Stimulated activated CD8-positive, alpha-beta memory T cell treated with anti-CD3 and anti-CD28 coated beads, Interleukin-15, amount 100 ng/mL, for 48 hours (primary cell): ENCODE results near the gene UEVLD.
"Not testable (repeated sequence)": the region's sequence is repeated elsewhere in the genome, so short reads cannot be mapped to it uniquely, and the experiment has no call there.

Experiments
- DNase-seq, 2 donors: peaks; one replicate each; pipeline ENCODE4 v3.0.0-alpha.2; 2020; ENCODE audit warnings: low read depth in 2 of 2

UEVLD gene

DNA sequence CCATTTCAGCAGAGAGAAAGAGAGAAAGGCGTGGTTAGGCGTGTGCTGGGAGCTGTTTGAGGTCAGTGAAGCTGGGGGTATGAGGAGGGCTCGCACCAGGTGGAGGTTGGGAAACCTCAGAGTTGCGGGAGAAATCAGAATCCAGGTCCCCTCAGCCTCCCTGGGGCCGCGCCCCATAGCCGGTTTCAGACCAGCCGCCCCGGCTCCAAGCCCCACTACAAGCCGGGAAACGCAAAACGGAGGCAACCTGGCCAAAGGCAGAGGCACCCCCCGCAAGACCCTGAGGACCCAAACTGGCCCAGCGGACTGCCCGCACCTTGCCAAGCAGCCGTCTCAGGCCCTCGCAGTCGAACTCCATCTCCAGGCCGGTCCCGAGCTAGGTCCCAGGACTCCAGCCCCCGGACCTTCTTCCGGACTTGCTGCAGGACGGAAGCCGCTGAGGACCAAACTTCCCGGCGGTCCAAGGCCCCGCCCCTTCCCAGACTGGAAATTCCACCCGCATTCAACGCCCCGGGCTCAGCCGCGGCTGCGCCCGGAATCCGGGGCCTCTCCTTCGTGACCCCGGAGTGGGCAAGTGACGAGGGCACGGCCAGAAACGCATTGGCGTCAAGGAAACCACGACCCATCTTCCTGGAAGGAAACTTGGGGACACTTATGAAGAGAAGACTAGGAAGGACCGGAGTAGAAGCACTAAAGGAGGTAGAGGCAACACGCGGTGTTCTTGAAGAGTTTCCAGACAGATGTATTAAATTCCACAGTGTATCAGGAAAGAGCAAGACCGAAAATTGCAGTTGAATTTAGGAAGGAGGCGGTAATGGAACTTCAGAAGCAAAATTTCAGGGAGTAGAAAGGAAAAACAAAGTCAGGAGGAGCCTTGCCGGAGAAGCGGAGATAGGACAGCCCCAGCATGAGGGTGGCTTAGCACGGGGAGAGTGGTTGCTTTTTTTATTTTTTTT is at the start of gene UEVLD:
TSS of gene UEVLD (minus strand) at position 438 of the 956 bp plus-strand sequence. CDS start at position 358, 80 bp downstream.
- peak; percentile 63 to 69 for DNase-seq

DNA sequence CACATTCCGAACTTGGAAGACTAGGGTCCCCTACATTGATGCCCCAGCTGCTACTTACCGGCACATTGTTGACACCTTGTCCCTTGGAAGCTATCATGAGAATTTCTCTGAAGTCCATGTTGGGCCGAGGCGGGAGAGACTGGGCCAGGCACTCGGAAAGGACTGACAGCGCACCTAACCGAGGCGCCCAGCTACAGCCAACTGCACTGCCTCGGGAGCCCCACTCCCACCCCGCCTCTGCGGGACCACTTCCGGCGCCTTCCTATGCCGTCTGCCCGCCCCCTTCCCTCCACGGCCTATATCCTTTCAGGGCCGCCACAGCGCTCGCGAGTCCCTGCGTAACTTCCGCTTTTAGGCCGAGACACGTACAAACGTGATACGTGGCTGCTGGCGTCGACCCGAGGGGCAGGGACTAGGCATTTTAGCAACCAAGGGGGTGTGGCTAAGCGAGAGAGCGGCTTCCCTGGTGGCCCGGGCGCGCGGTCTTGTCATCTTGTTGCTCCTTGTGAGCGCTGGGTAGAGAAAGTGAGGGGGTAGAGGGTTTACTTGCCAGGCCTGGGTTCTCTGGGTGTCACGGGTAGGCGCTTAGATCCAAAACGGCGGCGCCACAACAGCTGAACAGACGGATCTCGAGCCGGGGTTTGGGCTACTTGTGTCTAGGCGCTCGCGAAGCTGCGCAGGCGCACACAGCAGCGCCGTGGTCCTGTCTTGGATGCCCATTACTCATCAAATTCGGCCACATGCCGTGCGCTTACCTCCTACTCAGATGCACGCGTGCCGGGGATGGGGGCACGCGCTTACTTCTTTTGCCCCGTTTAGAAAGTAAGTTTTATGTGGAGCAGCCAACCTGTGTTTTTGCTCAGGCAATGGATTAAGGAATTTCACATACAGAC is 45.9 kb upstream of the UEVLD start, which contains the start of gene SPTY2D1:
TSS of gene SPTY2D1 (minus strand) at position 203 of the 893 bp plus-strand sequence. CDS start at position 118, 85 bp downstream.
- DNase-seq: peak; percentile 97

DNA sequence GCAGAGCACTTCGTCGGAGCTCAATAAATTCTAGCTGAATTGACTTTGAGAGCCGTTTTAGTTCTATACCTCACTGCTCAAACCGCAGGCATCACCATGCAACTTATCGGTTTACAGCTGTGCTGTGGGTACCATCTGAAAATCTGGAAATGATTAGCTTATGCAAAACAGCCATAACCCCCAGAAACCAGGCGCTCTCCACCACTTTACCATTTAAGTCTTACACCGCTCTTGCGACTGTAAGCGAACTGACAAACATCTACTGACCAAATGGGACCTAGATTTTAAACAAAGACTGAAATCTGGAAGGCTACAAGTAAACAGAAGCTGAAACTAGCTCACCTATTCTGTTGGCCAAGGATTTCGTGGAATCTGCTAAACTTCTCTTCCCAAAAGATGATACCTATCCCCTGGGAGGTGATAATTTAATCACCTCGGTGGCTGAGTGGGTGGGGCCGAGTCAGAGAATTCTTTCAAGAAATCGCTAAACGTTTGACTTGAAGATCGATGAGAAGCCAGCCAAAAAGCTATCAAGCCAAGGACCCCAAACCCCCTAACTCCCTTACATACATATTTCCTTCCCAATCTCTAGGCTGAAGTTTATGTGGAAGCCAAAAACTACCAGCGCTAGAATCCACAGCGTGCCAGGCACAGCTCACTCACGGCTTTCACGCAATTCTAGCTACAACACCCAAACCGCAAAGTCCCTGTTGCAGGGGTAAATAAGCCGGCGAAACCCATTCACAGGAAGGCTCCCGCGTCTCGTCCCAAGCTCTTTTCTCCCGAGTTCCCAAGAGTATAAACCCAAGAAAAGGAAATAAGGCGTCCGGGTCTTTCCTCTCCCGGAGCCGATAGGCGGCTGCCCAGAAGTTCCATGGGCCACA is 45.0 kb upstream of the UEVLD start:
- DNase-seq: peak in 1 of 2 donors; percentile 30

DNA sequence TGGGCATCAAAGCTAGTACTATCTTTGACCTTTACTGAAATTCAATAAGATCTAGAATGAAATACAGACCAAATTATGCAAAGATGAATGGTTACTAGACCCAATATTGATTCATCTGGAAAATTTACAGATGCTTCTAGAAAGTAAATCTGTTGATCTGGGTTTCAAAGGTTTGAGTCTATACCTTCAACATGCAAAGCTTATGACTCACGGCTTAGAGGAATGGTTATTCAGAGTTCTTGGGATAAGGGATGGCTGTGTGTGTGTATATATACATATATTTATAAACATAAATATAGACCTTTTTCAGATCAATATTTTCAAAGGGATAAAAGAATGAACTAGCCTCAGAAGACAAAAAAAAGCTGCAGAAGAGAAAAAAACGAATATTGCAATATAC is 44.3 kb upstream of the UEVLD start:
- no peak for DNase-seq

DNA sequence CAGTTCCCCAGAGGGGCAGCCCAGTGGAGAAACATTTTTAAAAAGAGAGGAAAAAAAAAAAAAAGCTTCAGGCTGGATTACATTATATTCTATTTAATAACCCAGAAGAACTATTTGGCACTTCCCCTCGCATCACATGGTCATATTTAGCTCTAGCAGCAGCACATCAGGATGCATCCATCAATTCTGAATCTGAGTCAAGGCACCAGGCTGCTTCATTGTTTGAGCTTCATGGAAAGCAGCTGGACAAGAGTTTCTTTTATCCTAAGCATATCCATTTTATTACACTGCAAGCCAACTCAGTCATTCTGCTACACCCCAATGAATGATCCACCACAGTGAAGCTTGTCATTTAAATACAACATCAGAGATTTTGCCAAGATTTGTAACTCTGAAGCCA is 35.6 kb upstream of the UEVLD start:
- DNase-seq: no peak

DNA sequence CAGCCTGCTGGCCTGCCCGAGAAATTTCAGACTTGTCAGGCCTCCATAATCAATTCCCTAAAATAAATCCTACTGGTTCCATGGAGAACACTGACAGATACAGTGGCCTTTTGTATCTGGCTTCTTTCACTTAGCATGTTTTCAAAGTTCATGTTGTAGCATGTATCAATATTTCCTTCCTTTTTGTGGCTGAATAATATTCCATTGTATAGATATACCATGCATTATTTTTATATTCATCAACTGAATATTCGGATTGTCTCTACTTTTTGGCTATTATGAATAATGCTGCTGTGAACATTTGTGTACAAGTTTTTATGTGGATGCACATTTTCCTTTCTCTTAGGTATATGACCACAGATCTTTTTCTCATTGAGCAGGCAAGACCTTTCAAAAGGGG is 35.2 kb upstream of the UEVLD start:
- no peak for DNase-seq

DNA sequence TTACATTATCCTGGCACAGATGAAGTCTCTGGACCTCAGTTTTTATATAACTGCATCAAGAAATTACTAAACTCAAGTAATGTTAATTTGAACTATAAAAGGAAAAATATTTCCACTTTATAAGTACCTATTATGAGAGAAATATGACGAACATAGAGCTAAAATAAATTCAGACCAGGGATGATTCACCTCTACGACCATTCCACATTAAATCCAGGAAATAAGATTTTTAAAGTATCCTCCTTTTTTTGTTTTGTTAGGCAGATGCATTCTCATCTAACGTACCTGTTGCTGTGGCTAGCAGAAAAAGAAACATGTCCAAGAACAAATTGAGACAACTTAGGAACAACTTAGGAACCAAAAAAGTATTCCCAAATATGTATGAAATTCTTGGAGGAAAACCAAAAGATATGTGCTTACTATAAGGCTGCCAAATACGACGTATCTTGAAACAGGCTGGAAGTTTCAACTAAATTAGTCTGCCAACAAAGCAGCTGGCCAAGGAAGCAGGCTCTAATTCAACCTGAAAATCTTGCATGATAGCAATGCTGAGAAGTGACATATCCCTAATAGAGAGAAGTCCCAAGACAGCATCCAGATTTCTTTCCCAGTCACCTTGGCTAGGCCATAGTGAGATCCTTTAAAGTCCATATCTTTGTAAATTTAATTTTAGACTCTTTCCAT is 29.9 kb upstream of the UEVLD start:
- no peak for DNase-seq

DNA sequence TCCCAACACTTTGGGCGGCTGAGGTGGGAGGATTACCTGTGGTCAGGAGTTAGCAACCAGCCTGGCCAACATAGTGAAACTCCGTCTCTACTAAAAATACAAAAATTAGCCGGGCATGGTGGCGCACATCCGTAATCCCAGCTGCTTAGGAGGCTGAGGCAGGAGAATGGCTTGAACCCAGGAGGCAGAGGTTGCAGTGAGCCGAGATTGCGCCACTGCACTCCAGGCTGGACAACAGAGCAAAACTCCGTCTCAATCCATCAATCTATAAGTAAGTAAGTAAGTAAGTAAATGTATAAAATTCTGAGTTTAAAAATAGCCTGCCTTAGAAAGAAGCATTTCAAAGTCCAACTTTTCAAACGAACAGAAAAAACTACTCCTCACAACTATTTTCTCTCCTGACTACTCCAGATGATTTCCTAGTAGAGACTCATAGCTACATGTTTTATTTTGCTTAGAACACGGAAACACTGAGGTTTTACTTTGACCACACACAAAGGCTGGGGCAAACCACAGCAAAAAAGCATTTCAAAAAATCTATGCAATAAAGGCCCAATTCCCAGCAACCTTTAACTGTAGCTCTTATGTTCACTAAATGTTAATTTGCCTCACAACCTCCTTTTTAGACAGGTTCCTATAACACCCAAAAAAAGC is 29.3 kb upstream of the UEVLD start:
- no peak for DNase-seq

DNA sequence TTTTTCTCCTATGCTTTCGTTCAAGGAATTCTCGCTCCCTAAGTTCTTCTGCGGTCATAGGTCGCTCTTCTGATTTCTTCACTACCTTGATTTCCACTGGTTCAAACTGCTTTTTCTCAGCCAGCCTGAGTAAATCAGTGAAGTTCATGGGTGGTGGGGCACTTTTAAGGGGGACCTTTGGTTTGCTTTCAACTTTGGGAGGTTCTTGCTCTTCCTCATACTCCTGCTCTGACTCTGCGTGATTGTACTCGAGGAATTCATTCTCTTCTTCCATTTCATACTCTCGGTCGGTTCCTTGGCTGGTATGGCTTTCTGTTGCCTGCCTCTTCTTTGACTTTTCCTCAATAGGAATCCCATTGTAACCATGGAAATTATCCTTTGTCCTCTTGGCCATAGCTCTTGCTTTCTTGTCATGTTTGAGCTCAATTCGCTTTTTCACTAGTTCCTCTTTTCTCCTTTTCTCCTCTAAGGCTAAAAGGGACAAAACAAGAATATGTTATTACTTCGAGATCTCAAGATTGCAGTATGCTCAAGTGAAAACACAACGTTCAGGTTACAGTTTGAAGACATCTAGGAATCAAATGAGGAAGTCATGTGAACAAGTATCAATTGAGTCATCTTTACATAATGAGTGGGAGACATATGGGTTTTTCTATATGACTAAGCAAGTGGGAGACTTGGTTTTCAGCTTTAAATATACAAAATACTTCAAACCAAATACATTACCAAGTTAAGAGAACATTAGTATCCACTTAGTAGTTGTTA is 27.3 kb upstream of the UEVLD start:
- no peak for DNase-seq

DNA sequence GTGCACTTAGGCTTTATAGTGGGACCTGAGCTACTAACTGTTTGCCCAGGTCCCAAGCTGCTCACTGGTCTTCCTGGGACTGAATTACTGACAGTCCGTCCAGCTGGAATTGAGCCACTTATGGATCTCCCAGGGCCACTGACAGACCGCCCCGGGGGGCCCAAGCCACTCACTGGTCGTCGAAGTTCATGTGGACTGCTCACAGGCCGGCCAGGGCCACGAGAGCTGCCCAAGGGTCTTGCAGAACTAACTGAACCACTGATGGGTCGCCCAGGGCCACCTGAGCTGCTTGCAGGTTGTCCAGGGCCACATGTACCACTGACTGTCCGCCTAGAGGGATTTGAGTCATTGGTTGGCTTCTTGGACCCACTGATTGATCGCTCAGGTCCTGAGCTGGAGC is 26.1 kb upstream of the UEVLD start:
- DNase-seq: no peak

DNA sequence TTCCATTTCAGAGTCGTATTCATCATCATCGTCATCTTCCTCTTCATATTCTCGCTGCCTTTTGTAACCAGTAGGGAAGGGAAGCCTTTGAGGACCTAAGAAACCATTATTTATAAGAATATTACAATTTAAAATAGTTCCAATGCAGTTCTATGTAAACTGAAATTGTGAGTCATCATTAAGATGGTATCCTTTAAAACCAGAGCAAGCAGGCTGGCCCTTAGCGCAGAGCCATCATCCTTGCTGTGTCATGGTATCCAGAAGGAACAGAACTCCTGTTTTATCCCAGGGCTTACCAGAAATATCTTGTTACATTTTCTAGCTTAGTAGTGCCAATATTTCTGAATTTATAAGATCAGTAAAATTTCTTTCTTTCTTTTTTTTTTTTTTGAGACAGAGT is 23.9 kb upstream of the UEVLD start:
- DNase-seq: no peak

DNA sequence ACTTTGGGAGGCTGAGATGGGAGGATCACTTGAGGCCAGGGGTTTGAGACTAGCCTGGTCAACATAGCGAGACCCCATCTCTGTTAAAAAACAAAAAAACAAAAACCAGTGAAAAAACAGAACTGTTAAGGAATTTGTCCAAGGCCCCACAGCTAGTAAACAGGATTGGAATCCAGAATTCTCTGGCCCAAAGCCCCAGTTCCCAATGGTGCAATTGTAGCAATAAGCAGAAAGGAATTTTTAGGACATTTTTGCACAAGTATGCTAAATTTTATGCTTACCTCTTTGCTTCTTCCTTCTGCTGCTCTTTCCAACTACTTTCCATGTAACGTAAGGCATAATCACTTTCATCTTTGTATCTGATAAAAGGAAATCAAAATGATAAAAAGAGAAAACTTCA is 22.7 kb upstream of the UEVLD start:
- no peak for DNase-seq

DNA sequence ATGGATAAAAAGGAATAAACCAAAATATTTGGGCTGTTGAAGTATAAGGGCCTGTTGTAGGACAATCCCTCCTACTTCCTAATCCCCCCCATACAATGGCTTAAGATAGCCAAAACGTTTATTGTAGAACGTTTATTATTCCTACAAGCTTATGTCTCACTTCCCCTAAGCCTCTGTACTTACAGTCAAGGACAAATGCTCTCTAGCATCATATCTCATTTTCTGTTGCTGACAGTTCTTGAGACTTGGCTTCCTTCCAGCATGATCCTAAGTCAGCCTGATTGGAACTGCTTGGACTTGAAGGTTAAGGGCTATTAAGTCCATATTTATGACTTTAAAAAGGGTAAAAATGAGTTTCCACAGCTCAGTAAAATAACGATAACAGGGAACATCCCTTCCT is 19.8 kb upstream of the UEVLD start:
- no peak for DNase-seq

DNA sequence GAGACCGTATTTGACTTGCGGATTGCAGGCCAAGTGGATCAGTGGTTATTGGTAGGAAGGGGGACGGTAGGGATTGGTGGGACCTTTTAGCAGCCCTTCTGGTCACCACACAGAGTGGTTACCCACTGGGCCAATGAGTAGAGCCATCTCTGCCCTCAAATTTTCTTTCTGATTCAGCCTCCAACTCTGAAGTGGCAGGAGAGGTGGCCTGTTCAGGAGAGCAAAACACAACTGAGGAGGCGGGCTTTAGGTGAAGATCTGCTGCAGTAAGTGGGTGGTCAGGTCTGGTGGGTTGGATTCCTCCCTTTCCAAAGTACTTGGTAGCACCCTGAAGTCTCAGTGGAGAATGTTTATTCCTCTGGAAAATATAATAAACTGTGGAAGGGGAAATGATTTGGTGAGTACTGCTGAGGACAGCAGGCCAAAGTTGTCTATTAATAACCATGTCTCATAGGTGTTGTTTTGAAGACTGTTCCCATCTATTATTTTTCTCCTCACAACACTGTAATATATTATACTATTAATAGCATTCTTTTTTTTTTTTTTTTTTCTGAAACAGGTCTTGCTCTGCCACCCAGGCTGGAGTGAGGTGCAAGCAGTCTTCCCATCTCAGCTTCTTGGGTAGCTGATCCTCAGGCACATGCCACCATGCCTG is 12.5 kb upstream of the UEVLD start:
- DNase-seq: no peak

DNA sequence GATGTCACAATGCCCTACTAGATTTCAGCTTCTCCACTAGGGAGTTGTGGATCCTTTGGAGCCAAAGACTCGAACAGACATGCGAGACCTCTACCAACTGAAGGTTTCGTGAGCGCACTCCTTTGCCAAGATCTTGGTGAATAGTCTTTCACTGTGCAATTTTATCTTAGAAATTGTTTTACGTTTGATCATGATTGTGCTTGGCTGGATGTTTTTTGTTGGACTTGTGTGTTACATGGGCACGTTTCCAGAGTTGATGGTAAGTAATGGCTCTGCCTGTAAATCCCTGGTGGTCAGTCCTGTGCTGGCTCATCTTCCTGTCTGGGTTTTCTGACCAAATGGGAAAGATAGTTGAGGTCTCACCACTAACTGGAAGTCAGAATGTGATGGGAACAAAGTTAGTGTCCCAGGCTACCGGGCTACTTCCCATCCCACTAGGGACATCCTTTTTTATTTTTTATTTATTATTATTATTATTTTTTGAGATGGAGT is 11.3 kb upstream of the UEVLD start, which contains the start of gene MISFA:
TSS of gene MISFA (plus strand) at position 51 of the 492 bp plus-strand sequence. CDS start at position 191, 140 bp downstream.
- DNase-seq: no peak

DNA sequence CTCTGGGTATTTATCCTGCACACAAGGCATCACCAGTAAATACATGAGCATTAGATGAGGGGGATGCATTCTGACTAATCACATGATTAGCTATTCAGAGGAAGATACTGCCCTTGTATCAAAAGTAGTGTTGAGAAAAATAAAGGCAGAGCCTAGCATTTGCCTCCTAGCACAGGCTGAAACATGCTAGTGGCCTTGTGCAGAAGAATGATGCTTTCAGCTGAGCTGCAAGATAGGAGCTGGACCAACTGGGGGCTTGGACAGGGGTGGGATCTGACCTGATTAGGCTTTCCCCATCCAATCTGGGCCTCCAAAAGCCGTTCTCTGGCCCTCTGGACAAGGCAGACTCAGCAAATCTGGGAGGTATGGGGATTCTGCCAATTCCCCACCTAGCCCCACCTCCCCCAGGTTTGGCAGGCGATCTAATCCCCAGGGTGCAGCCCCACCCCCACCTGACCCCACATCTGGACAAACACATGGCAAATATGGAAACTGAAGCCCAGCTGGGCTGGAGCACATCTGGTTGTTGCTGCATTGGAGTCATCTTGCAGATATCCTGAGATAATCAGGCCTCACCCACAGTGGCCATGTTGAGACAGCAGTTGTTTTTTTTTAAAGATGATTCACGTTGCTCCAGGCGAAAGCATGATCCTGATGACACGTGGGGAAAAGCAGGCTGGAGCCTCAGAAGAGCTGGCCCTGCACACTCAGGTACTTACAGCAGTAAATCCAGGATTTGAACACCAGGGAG is 6.6 kb upstream of the UEVLD start:
- no peak for DNase-seq

DNA sequence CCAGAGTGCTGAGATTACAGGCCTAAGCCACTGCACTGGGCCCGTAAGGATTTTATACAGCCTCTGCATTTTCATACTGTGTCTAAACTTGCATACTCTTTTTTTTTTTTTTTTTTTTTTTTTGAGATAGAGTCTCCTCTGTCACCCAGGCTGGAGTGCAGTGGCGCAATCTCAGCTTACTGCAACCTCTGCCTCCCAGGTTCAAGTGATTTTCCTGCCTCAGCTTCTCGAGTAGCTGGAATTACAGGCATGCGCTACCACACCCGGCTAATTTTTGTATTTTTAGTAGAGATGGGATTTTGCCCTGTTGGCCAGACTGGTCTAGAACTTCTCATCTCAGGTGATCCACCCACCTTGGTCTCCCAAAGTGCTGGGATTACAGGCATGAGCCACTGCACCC is 5.6 kb upstream of the UEVLD start:
- not testable (repeated sequence) for DNase-seq

DNA sequence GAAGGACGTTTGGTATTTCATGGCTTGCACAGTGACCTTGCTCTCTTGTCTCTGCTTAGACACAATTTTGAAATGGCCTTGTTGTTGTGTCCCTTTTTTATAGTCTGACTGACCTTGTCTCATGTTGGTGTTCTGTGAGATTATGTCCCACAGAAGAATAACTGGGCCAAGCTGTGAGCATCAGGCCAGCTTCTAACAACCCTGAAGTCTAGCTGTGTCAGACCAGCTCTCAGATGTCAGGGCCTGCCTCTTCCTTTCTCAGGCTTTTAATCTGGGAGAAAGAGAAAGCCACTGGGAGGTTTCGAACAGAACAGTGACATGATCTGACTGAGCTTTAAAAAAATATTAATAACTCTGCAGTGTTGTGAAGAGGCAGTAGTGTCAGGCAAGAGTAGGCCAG is 2.0 kb upstream of the UEVLD start:
- no peak for DNase-seq
